Right renal pelvis (tissue), 4 donors: Measurements from ENCODE around the gene TMEM151B. TPM values are rescaled to one million over a fixed set of nuclear protein-coding genes. Genes with fewer than 3 reads are reported as not detected.

ENCODE experiments used
- DNase-seq, 4 donors: peaks; one replicate each; pipeline ENCODE4 v3.0.0-alpha.2; 2013; ENCODE audit warnings: low read depth in 4 of 4, low spot score in 3 of 4, missing footprints in 1 of 4
- polyA plus RNA-seq, 4 donors: library from polyadenylated mRNA; unstranded; fragments of 120-200 nt; gene quantifications; one replicate each; pipeline ENCODE4 v1.2.1, GENCODE V29; 2013; ENCODE audit not compliant: insufficient read length in 4 of 4

TMEM151B gene
- polyA plus RNA-seq, 4 donors = 0.42 to 0.84 (median 0.64) TPM

DNA sequence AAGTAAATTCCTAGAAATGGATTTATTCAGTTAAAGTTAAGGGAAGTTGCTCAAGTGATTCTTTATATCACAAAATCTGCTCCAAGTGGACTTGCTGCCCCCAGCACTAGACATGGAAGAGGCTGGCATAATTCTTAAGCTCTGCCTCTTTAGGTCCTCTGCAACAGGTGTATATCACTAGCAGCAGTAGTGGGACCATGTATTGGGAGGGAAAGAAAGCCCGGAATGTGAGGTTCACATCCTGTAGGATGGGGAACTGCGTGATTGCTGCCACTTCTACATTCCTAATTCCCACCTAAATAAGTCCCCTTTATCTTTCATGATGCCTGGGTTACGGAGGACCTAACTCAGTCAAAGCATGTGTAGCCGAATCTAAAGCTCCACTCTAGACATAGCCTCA is 85.4 kb downstream of the TMEM151B start:
- no peak for DNase-seq

GRCh38 chr6:44356487-44356886 is 86.2 kb downstream of the TMEM151B start:
- DNase-seq = no peak

Other genes starting within 250 kb of the TMEM151B start
- gene MRPL14, start 143.0 kb upstream of the TMEM151B start, polyA plus RNA-seq = 10 to 100 TPM; 35.8 to 50.7 (median 41.6) TPM
- 10 to 100 TPM; 29.9 to 35.4 (median 33.4) TPM for gene TMEM63B, start 142.9 kb upstream of the TMEM151B start, polyA plus RNA-seq
- under 1 TPM; 0.14 to 0.21 (median 0.16) TPM for gene CAPN11, start 111.6 kb upstream of the TMEM151B start, polyA plus RNA-seq
- under 1 TPM; 0.60 to 0.78 (median 0.77) TPM for gene MYMX, start 53.5 kb upstream of the TMEM151B start, polyA plus RNA-seq
- 10 to 100 TPM; 32.6 to 38.7 (median 37.0) TPM for gene SLC29A1, start 46.9 kb upstream of the TMEM151B start, polyA plus RNA-seq
- 1,000 to 10,000 TPM; 1,195 to 1,243 (median 1,222) TPM for gene HSP90AB1, start 23.3 kb upstream of the TMEM151B start, polyA plus RNA-seq
- 10 to 100 TPM; 53.1 to 62.2 (median 57.4) TPM for gene SLC35B2, start 12.9 kb upstream of the TMEM151B start, polyA plus RNA-seq
- 10 to 100 TPM in 3 of 4 donors, 1 to 10 TPM in 1; 9.8 to 12.9 (median 11.0) TPM for gene NFKBIE, start 4.9 kb upstream of the TMEM151B start, polyA plus RNA-seq
- 10 to 100 TPM; 12.7 to 17.3 (median 14.4) TPM for gene AARS2, start 42.9 kb downstream of the TMEM151B start, polyA plus RNA-seq
- not detected for gene SPATS1, start 72.2 kb downstream of the TMEM151B start, polyA plus RNA-seq
- gene CDC5L, start 117.3 kb downstream of the TMEM151B start, polyA plus RNA-seq = 10 to 100 TPM; 37.4 to 44.7 (median 43.8) TPM